ENCODE results near the gene BCAR3. TPM values are rescaled to one million over a fixed set of nuclear protein-coding genes. Genes with fewer than 3 reads are reported as not detected.
"Not testable (repeated sequence)": the region's sequence is repeated elsewhere in the genome, so short reads cannot be mapped to it uniquely, and the experiment has no call there.

BCAR3 gene
- polyA plus RNA-seq, 1 donor, result 14.5 TPM

- no peak for DNase-seq
Observed at GRCh38 chr1:93593854-93594602, 87.6 kb downstream of the BCAR3 start.

- DNase-seq, result no peak
Observed at GRCh38 chr1:93592551-93592949, 89.1 kb downstream of the BCAR3 start.

DNA sequence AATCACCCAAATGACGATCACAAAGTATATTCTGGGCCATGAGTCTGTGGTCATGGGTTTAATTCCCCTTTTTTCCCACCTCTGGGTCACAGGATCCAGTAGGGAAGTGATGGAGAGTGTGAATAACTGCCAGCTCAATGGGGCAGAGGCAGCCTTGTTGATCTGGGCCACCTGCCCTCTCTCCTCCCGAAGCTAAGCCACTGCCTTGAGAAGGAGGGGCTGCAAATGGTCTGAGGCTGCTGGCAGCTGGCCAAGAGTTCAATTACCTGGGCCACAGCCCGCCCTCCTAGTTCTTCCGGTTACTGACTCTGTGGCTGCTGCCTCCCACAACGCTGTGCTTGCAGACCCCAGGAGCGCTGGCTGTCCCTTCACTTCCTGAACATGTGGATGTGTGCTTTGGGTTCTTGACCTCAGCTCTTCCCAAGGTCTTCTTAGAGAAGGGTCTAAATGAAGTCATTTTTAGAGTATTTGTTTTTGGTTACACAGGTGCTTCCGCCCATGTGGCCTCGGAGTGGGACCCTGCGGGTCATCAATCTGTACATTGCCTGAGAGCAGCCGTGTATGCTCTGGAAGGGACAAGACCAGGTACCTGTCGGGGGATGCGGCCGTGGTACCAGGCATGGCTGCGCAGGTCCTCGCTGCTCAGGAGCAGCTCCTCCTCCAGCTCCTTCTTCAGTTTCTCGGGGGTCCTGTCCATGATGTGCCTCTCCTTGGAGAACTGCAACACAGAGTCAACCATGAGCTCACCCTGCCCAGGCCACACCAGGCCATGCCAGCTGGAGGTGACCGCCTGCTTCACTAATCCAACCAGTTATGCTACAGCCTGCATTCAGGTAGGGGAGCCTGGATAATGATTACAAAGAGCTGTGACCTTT lies 89.7 kb downstream of the BCAR3 start:
- DNase-seq, result no peak

- DNase-seq, result not testable (repeated sequence)
Observed at GRCh38 chr1:93591291-93591675, 90.4 kb downstream of the BCAR3 start.

DNA sequence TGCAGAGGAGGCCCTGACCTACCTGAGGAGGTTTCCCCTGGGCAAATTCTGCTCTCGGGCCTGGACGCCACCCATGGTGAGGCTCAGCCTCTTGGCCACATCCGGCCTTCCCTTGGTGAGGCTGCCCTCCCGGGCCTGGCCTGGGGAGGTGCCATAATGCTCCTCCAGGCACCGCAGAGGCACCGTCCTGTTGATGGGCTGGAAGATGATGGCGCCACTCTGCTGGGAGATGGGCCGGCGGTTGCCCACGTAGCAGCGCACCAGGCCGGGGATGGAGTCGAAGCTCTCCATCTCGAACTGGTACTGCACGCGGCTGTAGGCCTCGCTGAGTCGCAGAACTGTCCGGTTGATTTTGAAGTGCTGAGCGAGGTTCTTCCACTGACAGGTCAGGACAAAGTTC lies 92.7 kb downstream of the BCAR3 start:
- no peak for DNase-seq

DNA sequence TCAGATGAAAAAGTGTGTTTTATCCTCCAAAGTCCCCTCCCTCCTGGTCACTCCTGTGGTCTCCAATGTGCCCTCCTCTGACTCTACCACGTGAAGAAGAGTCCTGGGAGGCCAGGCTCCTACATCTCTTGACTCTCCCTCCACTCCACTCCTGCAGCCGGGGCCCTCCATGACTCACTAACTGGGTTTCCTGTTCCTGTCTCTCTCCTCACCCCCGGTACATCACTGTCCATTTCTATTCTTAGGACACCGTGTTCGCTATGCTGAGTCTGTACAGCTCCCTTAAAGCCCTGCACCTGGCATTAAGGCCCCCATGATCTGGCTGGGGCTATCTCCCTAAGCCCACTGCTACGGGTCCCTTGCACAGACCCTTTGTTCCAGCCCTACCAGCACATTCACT lies 93.4 kb downstream of the BCAR3 start:
- DNase-seq, result no peak

DNA sequence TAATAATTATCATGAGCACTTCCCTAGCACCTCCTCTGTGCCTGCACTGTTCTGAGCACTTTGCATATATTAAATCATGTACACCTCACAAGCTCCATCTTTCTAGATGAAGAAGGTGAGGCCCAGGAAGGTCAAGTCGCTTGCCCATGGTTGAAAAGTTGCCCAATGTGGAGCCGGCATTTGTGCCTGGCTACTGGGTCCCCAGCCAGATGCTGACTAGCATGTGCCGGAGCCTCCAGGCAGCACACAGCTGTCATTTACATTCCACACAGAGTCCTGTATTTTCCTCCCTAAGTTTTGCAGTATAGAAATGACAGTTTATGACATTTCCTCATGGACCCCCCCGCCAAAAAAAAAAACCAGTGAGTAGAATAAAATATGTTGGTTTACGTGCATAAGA lies 94.3 kb downstream of the BCAR3 start:
- no peak for DNase-seq

DNA sequence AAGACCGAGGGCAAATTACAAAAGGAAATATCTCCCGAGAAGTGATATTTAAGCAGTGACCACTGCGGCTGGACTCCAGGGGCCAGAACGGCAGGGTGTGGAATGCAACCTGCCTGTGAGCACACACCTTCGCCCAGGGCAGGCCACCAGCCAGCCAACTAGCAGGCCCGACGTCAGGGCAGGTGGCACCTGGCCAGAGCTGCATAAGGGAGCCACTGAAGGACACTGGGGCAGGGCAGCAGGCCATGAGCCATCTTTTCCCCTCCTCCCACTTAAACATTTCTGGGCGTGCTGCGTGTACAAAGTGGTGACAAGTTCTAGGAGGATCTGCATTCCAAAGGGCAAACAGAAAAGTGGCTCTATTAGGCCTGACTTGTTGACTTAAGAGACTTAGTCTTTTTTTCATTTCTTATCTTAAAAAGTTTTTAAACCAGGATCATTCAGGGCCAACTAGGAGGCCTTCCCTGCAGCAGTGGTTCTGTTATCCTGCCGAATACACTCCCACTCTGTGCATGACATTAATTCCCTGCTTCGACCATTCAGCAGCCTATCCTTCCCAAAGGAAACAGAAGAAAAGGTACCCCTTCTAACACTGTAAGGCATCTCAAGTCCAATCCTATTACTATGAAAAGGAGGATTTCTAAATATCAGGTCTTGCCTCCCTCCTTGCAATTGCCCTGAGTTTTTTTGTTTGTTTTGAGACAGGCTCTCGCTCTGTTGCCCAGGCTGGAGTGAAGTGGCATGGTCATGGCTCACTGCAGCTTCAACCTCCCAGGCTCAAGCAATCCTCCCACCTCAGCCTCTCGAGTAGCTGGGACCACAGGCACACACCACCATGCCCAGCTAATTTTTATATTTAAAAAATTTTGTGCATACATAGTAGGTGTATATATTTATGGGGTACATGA lies 96.3 kb downstream of the BCAR3 start:
- DNase-seq, result no peak

- DNase-seq, result no peak
Observed at GRCh38 chr1:93584261-93585003, 97.2 kb downstream of the BCAR3 start.

GRCh38 chr1:93581917-93582850 lies 99.5 kb downstream of the BCAR3 start:
- no peak for DNase-seq

- DNase-seq, result no peak
Observed at GRCh38 chr1:93579891-93580290, 101.7 kb downstream of the BCAR3 start.

DNA sequence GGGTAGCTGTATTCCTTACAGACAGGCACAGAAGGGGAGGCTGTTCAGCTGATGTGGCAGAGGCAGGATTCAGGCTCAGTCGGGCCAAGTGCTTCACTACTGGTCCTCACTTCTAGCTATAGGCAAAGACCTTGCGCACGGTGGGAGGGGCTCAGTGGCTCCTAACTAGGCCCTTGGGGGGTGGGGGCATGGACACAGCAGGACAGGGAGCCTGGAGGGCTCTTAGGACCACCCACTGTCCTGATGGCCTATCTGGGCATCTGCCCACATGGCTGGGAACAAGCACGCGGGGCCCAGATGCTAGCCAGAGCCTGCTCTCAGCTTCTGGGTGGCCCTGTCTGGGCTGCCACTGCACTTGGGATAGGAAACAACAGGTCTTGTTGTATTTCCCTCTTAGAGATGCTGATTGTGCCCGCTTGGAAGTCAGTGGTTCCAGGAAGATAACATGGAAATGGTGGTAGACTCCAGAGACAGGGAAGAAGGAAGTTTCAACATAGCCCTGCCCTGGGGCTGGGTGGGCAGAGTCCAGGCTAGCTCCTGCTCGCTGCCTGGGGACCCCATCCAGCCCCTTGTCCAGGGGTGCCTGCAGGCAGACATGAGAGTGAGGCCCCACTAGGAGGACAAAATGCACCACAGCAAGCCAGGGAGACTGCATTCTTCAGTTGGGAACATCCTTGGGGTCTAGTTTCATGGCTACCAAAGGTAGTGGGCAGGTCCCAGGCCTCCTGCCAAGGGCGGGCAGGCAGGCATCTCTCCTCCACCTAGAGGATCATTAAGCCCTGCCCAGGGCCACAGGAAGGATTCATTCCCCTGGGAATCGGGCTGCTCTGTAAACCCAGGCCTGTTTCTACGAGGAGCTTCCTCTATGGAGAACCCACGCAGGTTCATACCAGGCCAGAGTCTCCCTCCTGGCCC lies 102.5 kb downstream of the BCAR3 start:
- no peak for DNase-seq

DNA sequence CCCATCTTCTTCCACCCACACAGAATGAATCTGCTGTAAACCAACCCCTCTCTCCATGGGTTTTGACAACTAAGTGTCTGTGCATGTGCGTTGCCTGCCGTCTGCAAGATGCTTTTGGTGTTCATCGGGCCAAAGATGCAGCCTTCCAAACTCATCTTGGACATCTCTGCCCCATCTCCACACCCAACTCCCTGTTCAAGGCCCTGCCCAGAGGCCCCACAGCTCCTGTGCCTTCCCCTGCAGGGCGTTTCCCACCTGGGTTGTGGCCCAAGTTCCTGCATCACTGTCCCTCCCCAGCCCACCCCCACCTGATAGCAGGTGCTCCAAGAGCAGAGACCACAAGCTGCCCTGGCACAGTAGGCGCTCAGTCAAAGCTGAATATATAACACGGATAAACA lies 103.2 kb downstream of the BCAR3 start:
- DNase-seq, result no peak

DNA sequence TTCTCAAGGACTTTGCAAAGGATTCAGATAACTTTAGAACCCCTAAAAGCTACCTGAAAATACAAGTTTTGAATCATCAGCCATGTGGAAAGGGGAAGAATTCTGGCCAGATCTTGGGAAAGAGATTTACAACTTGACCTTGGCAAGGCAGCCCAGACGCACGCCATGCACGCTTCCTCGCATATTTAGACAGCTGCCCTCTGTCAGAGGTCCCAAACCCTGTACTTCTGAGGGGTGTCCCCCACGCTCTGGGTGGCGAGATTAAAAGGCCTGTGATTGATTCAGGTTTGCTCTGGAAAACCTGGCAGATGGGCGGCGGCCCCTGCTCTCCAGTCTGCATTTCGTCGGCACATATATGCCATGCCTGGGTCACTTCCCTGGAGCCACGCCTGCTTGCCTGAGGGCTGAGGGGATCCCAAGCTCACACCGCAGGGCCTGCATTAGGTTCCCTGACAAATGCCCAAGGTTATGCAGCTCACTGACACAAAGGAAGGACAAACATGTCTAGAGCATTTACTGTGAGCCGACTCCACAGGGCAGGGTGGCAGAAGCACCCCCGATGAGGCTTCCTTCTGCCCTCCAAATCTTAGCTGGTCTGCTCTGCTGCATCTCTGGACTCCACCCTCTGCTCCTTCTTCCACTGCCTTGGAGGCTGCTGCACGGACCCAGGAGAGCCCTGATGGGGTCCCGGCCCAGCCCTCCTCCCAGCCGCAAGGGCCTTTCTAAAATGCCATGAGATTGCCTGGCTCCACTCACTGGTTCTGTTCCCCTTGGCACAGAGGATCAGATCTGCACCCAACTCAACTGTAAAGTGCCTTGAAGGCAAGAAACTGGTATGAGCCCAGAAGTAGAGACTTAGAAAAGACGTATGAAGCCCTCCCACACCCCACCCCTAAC lies 103.9 kb downstream of the BCAR3 start:
- DNase-seq, result no peak

- DNase-seq, result no peak
Observed at GRCh38 chr1:93576746-93577145, 104.9 kb downstream of the BCAR3 start.

- DNase-seq, result peak; percentile 88
Observed at GRCh38 chr1:93576346-93576745, 105.3 kb downstream of the BCAR3 start.

DNA sequence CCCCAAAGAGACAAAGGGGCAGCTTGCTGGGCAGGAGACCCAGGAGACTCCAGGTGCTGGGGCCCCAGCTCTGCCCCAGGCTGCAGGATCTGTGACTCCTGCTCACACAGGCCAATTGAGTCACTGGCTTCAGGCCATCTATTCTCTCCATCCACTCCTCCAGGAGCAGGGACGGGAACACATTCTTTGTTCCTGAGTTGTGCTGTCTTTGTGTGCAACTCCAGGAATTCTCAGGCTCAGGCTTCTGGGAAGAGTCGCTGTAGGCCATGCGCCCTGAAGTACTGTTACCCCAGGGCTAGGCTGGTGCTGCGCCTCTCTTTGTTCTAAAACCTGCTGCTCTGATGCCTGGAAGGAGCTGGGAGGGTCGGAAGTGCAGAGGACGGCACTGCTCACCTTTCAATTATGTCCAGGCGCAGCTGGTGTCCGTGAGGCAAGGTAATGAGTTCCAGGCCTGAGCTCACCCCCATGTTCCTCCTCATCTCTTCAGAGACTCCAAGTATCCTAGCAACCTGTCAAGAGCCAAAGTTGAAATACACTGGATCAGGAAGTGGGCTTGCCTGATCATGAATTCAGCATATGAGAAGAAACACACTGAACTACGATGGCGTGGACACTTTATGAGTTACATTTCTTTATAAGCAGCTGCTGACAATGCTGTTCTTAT lies 105.9 kb downstream of the BCAR3 start:
- peak; percentile 64 for DNase-seq

- no peak for DNase-seq
Observed at GRCh38 chr1:93574991-93575390, 106.6 kb downstream of the BCAR3 start.
